HG02870 (cell line): Measurements from ENCODE around the gene HCLS1.

Experiments
- ATAC-seq: cut with Tn5 transposase; IDR thresholded peaks from one replicate; pipeline ENCODE4 v1.9.1; 2021; ENCODE audit warnings: mild to moderate bottlenecking, moderate library complexity; ENCODE audit not compliant: unreplicated experiment

The HCLS1 gene

DNA sequence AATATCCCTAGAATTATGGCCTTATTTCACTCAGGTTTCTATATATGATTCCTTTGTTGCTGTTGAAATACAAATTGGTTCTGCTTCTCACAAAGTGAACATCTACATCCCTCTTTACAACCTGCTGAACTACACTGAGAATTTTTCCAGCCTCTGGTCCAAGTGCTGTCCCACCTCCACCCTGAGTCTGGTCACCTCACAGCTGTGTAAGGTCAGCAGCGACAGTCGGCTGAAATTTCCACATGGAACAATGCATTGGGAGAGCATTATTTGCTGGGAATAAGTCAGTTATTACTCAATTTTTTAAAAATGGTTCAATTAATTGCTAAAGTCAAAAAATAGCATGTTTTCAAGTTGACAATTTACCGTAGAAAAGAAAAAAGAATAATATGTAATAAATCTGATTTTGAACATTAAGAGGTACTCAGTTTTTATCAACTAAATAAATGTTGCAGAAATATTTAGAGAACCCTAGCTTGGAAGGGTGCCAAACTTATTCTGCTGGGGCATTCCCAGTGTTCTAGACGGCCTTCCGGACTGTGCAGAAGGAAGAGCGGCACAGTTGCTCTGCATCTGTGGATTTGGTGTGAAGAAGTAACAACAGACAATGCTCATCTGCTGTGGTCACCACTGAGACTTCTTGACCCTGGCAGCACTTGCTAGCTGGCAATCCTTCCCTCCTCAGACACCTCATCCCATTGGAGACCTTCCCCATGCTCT is 1.8 kb downstream of the HCLS1 start:
- no peak for ATAC-seq

DNA sequence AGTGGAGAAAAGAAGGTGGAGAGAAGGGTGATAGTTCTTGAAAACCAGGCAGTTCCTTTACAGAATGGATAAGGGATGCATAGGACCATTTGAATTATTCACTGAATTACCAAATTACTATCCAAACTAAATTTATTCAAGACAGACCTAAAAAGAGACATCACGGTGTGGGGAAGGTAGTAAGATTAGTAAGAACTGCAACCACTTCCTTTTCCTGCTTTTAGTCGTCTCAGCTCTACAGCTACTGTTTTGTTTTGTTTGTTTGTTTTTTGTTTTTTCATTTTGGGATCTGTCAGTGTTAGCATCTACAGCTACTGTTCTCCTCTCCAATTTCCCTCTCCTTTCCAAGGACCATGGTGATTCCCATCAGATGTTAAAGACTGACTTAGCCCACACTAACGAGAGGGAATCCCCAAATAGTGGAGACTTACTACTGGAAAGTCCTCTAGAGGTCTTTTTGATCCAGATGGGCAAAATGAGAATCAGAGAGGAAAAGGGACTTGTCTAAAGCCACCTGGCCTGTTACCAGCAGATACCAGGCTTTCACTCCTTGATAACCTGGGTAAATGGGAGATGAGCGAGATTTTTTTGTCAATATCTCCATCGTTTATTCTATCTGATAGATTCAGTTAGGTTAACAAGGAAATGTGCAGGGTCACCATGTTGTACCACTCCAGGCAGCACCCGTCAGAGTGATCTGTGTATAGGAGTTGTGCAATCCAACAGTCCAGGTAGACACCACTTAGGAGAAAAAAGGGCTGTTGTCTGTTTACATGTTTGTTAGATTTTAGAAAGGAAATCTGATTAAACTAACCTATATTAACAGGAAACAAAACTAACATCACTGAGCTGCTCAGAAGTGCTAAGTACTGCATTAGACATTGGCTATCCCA is 6.0 kb downstream of the HCLS1 start:
- peak; percentile 95 for ATAC-seq

- no peak for ATAC-seq
Observed at GRCh38 chr3:121651684-121652083, 9.0 kb downstream of the HCLS1 start.

- ATAC-seq, result no peak
Observed at GRCh38 chr3:121649645-121650044, 11.1 kb downstream of the HCLS1 start.

DNA sequence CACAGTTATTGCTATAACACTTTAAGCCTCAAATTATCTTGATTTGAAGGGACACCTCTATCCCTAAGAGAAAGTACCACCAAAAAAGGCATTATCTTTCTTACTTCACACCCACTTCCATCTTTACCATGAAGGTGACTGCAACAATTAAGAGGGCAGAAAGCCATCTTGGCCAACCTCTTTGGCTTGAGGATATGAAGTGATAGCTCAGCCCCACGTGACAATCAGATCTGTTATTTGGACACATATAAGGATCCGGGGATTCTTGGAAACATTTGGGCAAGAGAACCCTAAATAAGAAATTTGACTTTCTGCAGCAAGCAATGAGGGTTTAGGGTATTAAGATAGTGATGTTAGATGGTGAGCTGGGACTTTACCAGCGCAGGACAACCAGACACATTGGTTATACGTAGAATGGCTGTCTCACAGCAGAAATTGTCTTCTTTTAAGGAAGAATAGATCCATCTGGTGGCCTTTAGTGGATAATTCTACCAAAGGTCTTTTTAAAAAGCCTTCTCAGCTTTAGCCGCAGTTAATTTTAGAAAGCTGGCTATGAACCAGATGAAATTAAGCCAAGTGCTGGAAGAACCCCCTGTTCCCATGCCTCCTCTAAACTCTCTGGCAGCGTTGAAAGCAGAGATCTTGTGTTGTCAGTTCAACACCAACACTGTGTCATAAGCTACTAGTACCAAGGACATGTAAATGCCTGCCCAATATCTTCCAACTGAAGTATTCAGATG is 12.3 kb downstream of the HCLS1 start:
- ATAC-seq, result no peak

DNA sequence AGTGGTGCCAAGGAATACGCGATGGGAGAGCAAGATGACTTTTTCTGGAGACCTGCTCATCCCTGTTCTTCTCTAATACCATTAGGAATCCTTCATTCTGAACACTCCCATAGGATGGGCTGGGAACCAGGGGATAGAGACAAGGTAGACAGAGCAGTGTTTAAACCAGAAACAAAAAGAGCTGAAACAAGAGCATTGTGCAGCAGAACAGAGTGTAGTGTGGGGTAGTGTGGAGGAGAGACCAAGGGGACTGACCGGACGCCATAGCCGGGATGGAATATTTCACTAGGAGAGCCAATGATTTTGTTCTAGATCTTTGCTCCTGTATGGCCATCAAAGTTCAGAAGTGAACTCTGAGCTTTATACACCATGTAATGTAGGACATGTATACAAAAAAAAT is 15.6 kb downstream of the HCLS1 start:
- ATAC-seq, result no peak

DNA sequence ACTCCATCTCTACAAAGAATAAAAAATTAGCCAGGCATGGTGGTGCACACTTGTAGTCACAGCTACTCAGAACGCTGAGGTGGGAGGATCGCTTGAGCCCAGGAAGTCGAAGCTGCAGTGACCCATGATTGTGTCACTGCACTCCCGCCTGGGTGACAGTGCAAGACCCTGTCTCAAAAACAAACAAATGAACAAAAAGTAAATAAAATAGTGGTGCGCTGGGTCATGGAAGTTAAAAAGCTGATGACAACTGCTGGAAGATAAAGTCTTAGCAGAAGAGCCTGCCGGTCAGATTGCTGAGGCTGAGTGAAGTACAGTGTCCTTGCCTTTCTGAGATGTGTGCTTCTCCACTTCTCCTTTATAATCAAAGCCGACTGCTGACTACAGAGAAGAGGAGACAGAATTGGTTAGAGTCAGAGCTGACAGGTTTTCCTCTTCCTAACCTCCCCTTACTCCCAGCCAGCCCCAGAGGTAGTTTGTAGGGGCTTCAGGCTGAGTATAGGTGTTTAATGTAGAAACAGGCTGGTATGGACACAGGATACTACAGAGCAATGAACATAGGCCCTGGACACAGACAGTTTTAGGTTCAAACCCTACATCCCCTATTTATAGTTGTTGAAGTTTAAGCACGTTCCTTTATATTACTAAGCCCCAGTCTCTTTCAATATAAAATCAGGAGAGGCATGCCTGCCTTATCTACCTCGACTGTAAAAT is 17.9 kb downstream of the HCLS1 start:
- ATAC-seq, result no peak

GRCh38 chr3:121641127-121641526 is 19.6 kb downstream of the HCLS1 start:
- no peak for ATAC-seq

GRCh38 chr3:121637922-121638321 is 22.8 kb downstream of the HCLS1 start:
- ATAC-seq, result no peak

GRCh38 chr3:121630355-121630754 is 30.3 kb downstream of the HCLS1 start:
- no peak for ATAC-seq

- no peak for ATAC-seq
Observed at GRCh38 chr3:121629601-121630000, 31.1 kb downstream of the HCLS1 start.

DNA sequence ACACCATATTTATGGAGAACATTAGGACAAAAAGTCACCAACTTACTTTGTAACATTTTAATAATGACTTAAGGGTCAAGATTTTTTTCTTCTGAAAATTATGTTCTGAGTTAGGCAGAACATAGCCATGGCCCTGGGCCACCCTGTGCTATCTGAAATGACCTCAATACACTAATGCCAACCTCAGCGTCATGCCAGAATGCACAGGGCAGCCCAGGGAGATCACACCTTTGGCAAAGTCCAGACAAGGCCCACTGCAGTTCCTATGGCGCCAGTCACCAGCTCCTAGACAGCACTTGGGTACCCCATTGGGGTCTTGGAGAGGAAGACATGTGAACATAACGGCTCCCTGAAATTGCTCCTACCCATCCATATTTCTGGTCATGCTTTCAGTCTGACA is 33.1 kb downstream of the HCLS1 start:
- no peak for ATAC-seq

DNA sequence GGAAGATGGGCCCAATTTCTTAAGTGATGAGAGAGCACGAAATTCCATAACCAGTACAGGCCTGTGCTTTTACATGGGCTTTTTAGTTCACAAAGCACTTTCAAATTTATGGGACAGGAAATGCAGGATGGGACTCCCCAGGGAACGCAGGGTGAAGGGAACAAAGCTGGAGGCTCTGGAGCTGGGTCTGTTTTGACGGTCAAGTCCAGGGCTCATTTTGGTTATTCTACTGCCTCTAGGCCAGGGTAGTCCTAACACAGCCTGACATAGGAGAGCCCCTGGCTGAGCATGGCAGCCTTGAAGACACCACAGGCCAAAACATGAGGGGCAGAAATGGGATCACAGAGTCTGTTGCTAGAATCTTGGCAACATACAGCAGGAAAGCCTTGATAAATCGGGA is 33.5 kb downstream of the HCLS1 start:
- ATAC-seq, result no peak

DNA sequence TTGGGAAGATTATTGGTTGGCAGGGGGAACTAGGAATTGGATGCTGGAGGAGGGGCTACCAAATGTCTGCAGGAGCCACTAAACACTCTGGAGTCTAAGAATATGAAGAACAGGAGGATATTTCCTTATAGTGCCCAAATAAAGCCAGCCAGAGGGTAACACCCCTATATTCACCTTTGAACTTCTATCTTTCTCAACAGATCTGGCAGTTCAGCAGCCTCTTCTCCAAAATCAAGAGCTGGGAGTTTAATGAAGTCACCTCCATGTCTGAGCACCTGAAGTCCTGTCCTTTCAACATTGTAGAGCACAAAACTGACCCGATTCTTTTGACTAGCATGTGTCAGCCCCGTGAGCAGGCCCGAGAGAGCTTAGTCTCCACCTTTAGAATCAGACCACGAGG is 34.2 kb downstream of the HCLS1 start:
- ATAC-seq, result no peak

- ATAC-seq, result no peak
Observed at GRCh38 chr3:121624147-121624899, 36.4 kb downstream of the HCLS1 start.

- no peak for ATAC-seq
Observed at GRCh38 chr3:121621491-121621890, 39.2 kb downstream of the HCLS1 start.

- ATAC-seq, result no peak
Observed at GRCh38 chr3:121619691-121620090, 41.0 kb downstream of the HCLS1 start.

GRCh38 chr3:121606106-121606505 is 54.6 kb downstream of the HCLS1 start:
- ATAC-seq, result no peak

- no peak for ATAC-seq
Observed at GRCh38 chr3:121604759-121605158, 55.9 kb downstream of the HCLS1 start.

DNA sequence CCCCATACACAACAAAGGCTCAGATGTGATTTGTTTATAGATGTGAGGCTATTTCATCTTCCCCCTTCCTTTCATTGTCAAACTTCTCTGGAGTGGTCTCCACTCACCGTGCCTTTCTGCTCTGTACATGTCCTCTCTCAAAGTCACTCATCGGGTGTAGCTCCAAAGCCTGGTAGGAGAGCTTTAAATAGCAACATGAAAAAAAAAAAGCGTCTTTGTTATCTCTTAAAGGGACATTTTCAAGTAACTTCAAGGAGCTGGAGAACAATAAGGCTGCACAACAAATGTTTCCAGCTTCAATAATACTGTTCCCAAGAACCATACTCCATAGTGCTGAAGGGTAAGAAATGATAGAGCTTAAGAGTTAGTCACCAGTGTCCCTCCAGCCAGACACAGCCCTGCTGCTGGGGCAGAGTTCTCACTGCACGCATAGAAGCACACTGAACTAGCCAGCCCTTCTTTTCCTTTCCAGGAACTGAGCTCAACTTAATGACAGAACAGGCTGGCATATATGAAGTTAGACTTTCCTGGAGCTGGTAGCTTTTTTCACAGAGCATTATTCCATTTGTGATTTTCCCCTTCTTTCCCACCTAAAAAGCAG is 59.4 kb downstream of the HCLS1 start:
- ATAC-seq, result no peak
